Nephron progenitor cell (in vitro differentiated cells): ENCODE results near the gene HIVEP2.

Experiments used
- DNase-seq: peaks from one replicate; pipeline ENCODE4 v3.0.0; 2021
- H3K27ac Mint-ChIP-seq: 2 replicates; pipeline ENCODE4 v1.8.0; 2021; ENCODE audit warnings: mild to moderate bottlenecking, moderate library complexity, mixed read lengths
- H3K27me3 Mint-ChIP-seq: 2 replicates; pipeline ENCODE4 v1.8.0; 2021; ENCODE audit warnings: mild to moderate bottlenecking, low read depth, mixed read lengths; ENCODE audit not compliant: poor library complexity
- H3K36me3 Mint-ChIP-seq: 2 replicates; pipeline ENCODE4 v1.8.0; 2021; ENCODE audit warnings: low read depth, mixed read lengths
- H3K4me1 Mint-ChIP-seq: 2 replicates; pipeline ENCODE4 v1.8.0; 2021; ENCODE audit warnings: mixed read lengths
- H3K4me3 Mint-ChIP-seq: 2 replicates; pipeline ENCODE4 v1.8.0; 2021; ENCODE audit warnings: mild to moderate bottlenecking, moderate library complexity, mixed read lengths
- H3K9me3 Mint-ChIP-seq: 2 replicates; pipeline ENCODE4 v1.8.0; 2021; ENCODE audit warnings: mild to moderate bottlenecking, moderate library complexity, mixed read lengths
- TF ChIP-seq, protein P1 (sequence below): fragments of 200-600 bp; sonication (generic); IDR thresholded peaks from 2 replicates; pipeline ENCODE4 v1.5.0; 2021; ENCODE audit warnings: antibody characterized with exemption

The HIVEP2 gene

DNA sequence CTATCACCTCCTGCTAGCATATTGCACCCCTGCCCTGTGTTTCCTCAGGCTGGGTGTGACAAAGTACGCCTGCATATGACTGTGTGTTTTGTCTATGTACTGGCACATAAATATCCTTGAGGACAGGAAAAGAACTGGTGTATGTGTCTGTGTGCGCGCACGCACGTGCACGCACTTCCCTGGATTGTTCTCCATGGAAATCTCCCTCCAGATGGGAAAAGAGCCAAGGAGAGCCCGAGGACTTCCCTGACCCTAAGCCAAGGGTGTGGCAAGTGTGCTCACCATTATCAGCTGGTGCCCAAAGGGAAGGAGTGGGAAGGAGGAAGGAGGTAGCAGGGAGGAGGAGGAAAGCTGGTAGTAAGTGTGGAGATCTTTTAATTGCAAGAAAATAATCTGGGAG is 117.6 kb downstream of the HIVEP2 start:
- peak overlapping the region; percentile 83 for H3K27ac Mint-ChIP-seq
- no peaks in the 10 kb centered on the region for H3K36me3 Mint-ChIP-seq
- no peak for DNase-seq
- H3K27me3 Mint-ChIP-seq: no peaks in the 10 kb centered on the region
- TF ChIP-seq, protein P1, sequence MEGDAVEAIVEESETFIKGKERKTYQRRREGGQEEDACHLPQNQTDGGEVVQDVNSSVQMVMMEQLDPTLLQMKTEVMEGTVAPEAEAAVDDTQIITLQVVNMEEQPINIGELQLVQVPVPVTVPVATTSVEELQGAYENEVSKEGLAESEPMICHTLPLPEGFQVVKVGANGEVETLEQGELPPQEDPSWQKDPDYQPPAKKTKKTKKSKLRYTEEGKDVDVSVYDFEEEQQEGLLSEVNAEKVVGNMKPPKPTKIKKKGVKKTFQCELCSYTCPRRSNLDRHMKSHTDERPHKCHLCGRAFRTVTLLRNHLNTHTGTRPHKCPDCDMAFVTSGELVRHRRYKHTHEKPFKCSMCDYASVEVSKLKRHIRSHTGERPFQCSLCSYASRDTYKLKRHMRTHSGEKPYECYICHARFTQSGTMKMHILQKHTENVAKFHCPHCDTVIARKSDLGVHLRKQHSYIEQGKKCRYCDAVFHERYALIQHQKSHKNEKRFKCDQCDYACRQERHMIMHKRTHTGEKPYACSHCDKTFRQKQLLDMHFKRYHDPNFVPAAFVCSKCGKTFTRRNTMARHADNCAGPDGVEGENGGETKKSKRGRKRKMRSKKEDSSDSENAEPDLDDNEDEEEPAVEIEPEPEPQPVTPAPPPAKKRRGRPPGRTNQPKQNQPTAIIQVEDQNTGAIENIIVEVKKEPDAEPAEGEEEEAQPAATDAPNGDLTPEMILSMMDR: no peak
- H3K4me1 Mint-ChIP-seq: peaks cover 36% of the 10 kb centered on the region
- no peak overlapping the region for H3K4me3 Mint-ChIP-seq
- no peaks in the 10 kb centered on the region for H3K9me3 Mint-ChIP-seq

DNA sequence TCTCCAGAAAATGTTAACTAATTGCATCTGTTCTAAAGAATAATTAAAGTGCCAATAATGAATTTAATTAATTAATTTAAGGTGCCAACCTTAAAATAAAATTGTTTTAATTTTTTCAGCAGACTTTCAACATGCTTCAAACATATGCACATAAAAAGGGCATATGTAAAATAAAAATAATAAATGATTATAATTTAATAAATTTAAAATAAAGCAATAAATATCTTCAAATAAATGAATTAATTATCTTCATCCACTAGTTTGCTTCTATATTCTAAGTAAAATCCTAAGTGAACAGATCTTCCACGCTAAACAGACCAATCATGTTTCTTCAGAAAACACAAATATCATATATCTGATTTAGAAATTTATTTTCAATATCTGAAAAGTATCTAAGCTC is 119.2 kb downstream of the HIVEP2 start:
- Mint-ChIP-seq H3K36me3 (no peaks in the 10 kb centered on the region), H3K4me3 (no peak overlapping the region), H3K9me3 (no peaks in the 10 kb centered on the region), H3K4me1 (peaks cover 28% of the 10 kb centered on the region), H3K27ac (no peak overlapping the region), H3K27me3 (no peaks in the 10 kb centered on the region)
- TF ChIP-seq, protein P1: no peak
- no peak for DNase-seq

DNA sequence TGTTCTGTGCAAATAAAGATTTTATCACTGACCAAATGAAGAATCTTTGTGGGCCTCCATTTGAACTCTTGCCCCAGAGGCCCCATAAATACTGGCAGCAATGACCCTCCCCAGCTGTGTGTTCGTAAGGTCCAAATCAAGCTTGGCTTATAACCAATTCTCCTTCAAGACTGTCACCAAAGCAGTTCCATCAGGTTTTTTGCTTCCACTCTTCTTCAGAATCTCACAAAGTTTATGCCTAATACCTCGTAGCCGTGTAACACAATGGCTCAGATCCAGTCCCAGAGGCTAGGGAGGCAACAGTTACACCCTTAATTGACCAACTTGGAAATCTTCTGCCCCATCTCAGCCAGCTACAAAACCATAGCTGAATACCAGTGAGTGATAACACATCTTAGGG is 120.5 kb downstream of the HIVEP2 start:
- TF ChIP-seq, protein P1: no peak
- Mint-ChIP-seq H3K27ac (peak overlapping the region; percentile 47), H3K4me1 (peaks cover 32% of the 10 kb centered on the region), H3K4me3 (no peak overlapping the region), H3K27me3 (no peaks in the 10 kb centered on the region), H3K9me3 (no peaks in the 10 kb centered on the region), H3K36me3 (no peaks in the 10 kb centered on the region)
- DNase-seq: no peak

DNA sequence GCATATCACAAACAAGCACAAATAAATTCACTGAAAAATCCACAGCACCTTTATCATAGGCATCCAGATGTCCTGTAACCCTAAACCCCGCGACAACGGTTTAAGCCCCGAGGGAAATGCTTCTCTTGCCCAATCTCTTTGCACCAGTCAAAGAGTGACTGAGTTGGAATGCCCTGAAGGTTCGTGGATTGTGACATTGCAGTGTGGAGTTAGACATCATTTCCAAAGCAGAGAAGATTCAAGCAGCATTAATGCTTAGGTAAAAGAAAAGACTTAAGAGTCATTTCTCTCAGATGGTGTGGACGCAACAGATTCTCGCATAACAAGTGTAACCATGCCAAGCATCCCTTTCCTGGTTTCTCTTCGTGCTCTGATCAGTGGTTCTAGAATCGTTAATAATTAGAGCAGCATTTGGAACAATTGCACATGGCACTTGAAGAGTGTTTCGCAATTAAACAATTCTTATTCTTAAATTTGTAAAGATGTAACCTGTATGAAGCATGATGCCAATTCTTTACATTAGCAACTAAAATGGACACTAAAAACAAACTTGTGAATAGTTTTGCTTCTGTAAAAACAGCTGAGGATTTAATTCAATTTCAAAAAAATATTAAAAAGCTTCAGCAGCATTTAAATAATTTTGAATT is 121.6 kb downstream of the HIVEP2 start:
- Mint-ChIP-seq H3K27me3 (no peaks in the 10 kb centered on the region), H3K9me3 (no peaks in the 10 kb centered on the region), H3K4me3 (no peak overlapping the region), H3K4me1 (peaks cover 32% of the 10 kb centered on the region), H3K36me3 (no peaks in the 10 kb centered on the region), H3K27ac (no peak overlapping the region)
- no peak for DNase-seq
- TF ChIP-seq, protein P1: no peak

DNA sequence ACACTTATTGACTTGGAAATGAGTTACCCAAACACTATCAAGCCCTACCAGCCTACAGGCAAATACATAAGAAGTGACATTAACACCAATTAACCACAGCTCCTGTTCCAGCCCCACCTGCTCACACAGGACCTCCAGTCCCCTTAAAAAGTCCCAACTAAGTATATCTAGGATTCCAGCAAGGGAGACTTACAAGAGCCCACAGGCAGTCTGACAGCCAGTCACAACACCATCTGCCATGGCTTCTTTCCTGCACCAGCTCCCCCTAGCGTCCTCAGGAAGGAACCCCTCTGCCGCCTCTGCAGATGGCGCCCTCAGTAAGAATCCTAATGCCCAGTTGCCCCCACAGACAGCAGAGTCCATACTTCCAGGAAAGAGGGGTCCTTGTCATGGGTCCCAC is 122.1 kb downstream of the HIVEP2 start:
- Mint-ChIP-seq H3K27me3 (no peaks in the 10 kb centered on the region), H3K27ac (no peak overlapping the region), H3K9me3 (no peaks in the 10 kb centered on the region), H3K36me3 (no peaks in the 10 kb centered on the region), H3K4me1 (peaks cover 27% of the 10 kb centered on the region), H3K4me3 (no peak overlapping the region)
- TF ChIP-seq, protein P1: no peak
- no peak for DNase-seq

DNA sequence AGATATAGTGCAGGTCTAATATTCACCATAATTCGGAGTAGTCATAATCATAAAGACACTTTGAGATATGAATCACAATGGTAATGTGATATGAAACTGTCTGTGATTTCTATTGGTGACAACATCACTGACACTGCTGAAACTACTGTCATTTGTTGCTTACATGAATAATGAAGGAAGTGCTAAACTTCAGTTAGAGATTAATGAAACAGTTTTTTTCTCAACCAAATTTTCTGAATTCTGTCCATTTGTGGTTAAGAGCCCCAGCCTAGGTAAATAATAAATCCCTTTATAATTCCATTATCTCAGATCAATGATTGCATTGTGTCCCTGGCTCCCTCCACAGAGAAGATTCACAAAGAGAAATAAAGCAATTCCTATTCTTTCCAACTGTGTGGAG is 122.6 kb downstream of the HIVEP2 start:
- Mint-ChIP-seq H3K27ac (no peak overlapping the region), H3K27me3 (no peaks in the 10 kb centered on the region), H3K4me3 (no peak overlapping the region), H3K36me3 (peaks cover 3% of the 10 kb centered on the region), H3K9me3 (no peaks in the 10 kb centered on the region), H3K4me1 (peaks cover 25% of the 10 kb centered on the region)
- TF ChIP-seq, protein P1: no peak
- no peak for DNase-seq
